A204.1 (cell line): Measurements from ENCODE around the gene UBL4B.

ENCODE experiments used
- FAIRE-seq: peaks from 2 replicates; lab custom pipeline; 2012; peaks lifted over from hg19 to GRCh38; lab: Jason Lieb, UNC

The UBL4B gene

GRCh38 chr1:110085671-110086070 lies 26.6 kb upstream of the UBL4B start:
- FAIRE-seq = no peak

- no peak for FAIRE-seq
These were observed 25.3 kb upstream of the UBL4B start for GRCh38 chr1:110086961-110087360.

GRCh38 chr1:110087812-110088738 lies 24.2 kb upstream of the UBL4B start:
- no peak for FAIRE-seq

GRCh38 chr1:110088739-110089316 lies 23.4 kb upstream of the UBL4B start:
- FAIRE-seq = no peak

GRCh38 chr1:110089561-110090275 lies 22.5 kb upstream of the UBL4B start:
- no peak for FAIRE-seq

GRCh38 chr1:110091381-110091780 lies 20.9 kb upstream of the UBL4B start:
- FAIRE-seq = no peak

- FAIRE-seq = no peak
These were observed 20.5 kb upstream of the UBL4B start for GRCh38 chr1:110091791-110092190.

- no peak for FAIRE-seq
These were observed 19.3 kb upstream of the UBL4B start for GRCh38 chr1:110092991-110093390.

- FAIRE-seq = no peak
These were observed 17.1 kb upstream of the UBL4B start for GRCh38 chr1:110094931-110095654.

- FAIRE-seq = no peak
These were observed 14.6 kb upstream of the UBL4B start for GRCh38 chr1:110097507-110098221.

- FAIRE-seq = no peak
These were observed 13.8 kb upstream of the UBL4B start for GRCh38 chr1:110098222-110099026.

GRCh38 chr1:110100335-110100734 lies 11.9 kb upstream of the UBL4B start:
- no peak for FAIRE-seq

GRCh38 chr1:110102081-110102480 lies 10.2 kb upstream of the UBL4B start:
- FAIRE-seq = no peak

GRCh38 chr1:110106013-110106941 lies 6.0 kb upstream of the UBL4B start:
- FAIRE-seq = no peak

GRCh38 chr1:110107867-110108469 lies 4.3 kb upstream of the UBL4B start:
- no peak for FAIRE-seq

GRCh38 chr1:110111081-110111480 lies 1.2 kb upstream of the UBL4B start:
- FAIRE-seq = no peak

GRCh38 chr1:110112656-110113055 lies 413 bp downstream of the UBL4B start:
- no peak for FAIRE-seq

GRCh38 chr1:110113551-110113950 lies 1.3 kb downstream of the UBL4B start:
- no peak for FAIRE-seq

- FAIRE-seq = no peak
These were observed 1.9 kb downstream of the UBL4B start for GRCh38 chr1:110114173-110114572.
